HFFc6 (cell line): ENCODE results near the gene TMEM258. TPM values are rescaled to one million over a fixed set of nuclear protein-coding genes. Genes with fewer than 3 reads are reported as not detected.

Experiments used
- DNase-seq: peaks from one replicate; pipeline ENCODE4 v3.0.0-alpha.2; 2018
- H3K27ac Mint-ChIP-seq: 2 replicates; pipeline ENCODE4 v1.8.0; 2020; ENCODE audit warnings: mild to moderate bottlenecking, mixed read lengths
- H3K27me3 Mint-ChIP-seq: 2 replicates; pipeline ENCODE4 v1.8.0; 2021; ENCODE audit warnings: mild to moderate bottlenecking, moderate library complexity, mixed read lengths; ENCODE audit not compliant: insufficient read depth
- H3K36me3 Mint-ChIP-seq: 2 replicates; pipeline ENCODE4 v1.8.0; 2021; ENCODE audit warnings: low read depth, mixed read lengths
- H3K4me1 Mint-ChIP-seq: 2 replicates; pipeline ENCODE4 v1.8.0; 2020; ENCODE audit warnings: low read depth, mixed read lengths
- H3K4me3 Mint-ChIP-seq: 2 replicates; pipeline ENCODE4 v1.8.0; 2020; ENCODE audit warnings: mild to moderate bottlenecking, moderate library complexity, mixed read lengths
- H3K9me3 Mint-ChIP-seq: 2 replicates; pipeline ENCODE4 v1.8.0; 2020; ENCODE audit warnings: mild to moderate bottlenecking, mixed read lengths
- CTCF ChIP-seq: fragments of 200-600 bp; sonication (generic); IDR thresholded peaks from 2 replicates; pipeline ENCODE4 v1.5.0; 2021; ENCODE audit warnings: antibody characterized with exemption, mild to moderate bottlenecking
- total RNA-seq, 6 experiments: library from RNA; stranded (reverse); fragmentation: NEBNext Ultra II Directional; extraction: Animal tissue kit (Norgen Biotek cat#: 25700); gene quantifications; 2 replicates in 1 of 6; 3 replicates in 5 of 6; pipeline ENCODE4 v1.2.3, GENCODE V29; 2021

TMEM258 gene
- total RNA-seq, 6 experiments from 2014 or later: 134 to 173 (median 145) TPM

DNA sequence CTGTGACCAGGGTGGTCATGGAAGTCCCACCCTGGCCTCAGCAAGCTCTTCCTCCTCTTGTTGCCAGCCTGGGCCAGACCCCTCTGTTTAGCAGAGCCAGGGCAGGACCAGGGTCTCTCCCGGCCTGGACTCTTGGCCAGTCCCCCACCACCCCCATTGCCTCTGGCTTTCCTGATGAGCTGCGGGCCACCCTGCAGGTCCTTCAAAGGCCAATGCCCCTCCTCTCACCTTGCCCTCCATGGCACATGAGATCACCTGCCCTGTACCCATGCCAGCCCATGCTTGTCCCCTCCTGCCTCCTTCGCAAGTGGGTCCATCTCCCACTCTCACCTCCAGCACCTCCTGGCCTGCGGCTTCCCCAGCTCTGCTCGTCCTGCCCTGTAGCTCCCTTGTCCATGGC is 46.1 kb upstream of the TMEM258 start:
- H3K36me3 Mint-ChIP-seq: peaks cover 23% of the 10 kb centered on the region
- DNase-seq: no peak
- no peak overlapping the region for H3K4me3 Mint-ChIP-seq
- H3K27me3 Mint-ChIP-seq: peaks cover 3% of the 10 kb centered on the region; the same call in 1 of the 2 replicates
- no peaks in the 10 kb centered on the region for H3K9me3 Mint-ChIP-seq
- TF ChIP-seq CTCF: no peak
- H3K4me1 Mint-ChIP-seq: peaks cover 23% of the 10 kb centered on the region
- H3K27ac Mint-ChIP-seq: no peak overlapping the region

GRCh38 chr11:61837411-61838005 is 45.1 kb upstream of the TMEM258 start:
- no peak overlapping the region for H3K4me3 Mint-ChIP-seq
- no peaks in the 10 kb centered on the region for H3K9me3 Mint-ChIP-seq
- peaks cover 23% of the 10 kb centered on the region for H3K36me3 Mint-ChIP-seq
- TF ChIP-seq CTCF: no peak
- peaks cover 3% of the 10 kb centered on the region; the same call in 1 of the 2 replicates for H3K27me3 Mint-ChIP-seq
- H3K27ac Mint-ChIP-seq: no peak overlapping the region
- H3K4me1 Mint-ChIP-seq: peaks cover 26% of the 10 kb centered on the region
- no peak for DNase-seq

GRCh38 chr11:61836193-61836592 is 43.8 kb upstream of the TMEM258 start:
- Mint-ChIP-seq H3K4me1 (peaks cover 27% of the 10 kb centered on the region), H3K9me3 (no peaks in the 10 kb centered on the region), H3K27me3 (peaks cover 3% of the 10 kb centered on the region), H3K27ac (no peak overlapping the region), H3K36me3 (peaks cover 23% of the 10 kb centered on the region), H3K4me3 (no peak overlapping the region)
- no peak for TF ChIP-seq CTCF
- no peak for DNase-seq

DNA sequence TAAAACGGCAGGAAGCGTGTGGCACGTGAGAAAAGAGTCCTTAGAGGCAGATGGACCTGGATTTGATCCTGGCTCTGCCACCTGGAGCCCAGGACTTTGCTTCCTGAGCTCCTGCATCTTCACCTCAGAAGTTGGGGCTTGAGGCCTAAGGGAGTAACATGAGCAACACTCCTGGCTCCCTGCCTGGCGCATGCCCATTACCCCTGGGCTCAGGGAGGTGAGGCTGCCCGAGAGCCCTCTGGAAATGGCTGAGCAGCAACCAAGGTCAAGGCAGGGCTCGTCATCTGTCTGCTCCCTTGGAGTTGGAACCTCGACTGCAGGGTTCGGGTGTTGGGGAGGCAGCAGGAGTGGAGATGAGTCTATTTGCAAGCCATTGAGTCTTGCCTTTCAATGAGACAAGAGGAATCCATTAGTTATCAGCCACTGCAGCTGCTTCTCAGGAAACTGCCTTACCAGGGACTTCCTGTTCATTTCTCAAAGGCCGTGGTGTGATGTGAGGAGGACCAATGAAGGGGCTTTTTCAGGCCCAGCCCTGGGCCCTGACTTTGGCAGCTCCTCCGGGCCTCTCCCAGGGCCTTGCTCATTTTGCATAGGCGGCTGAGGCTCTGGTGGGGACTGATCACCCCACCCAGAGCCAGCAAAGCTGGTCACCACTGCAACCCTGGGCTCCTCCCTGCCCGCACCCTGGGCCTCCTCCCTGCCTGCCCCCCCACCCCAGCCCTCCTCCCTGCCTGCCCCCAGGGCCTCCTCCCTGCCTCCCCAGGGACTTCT is 42.1 kb upstream of the TMEM258 start:
- no peak overlapping the region for H3K4me3 Mint-ChIP-seq
- H3K36me3 Mint-ChIP-seq: peaks cover 9% of the 10 kb centered on the region; the same call in 1 of the 2 replicates
- no peaks in the 10 kb centered on the region for H3K9me3 Mint-ChIP-seq
- H3K4me1 Mint-ChIP-seq: peaks cover 43% of the 10 kb centered on the region
- H3K27ac Mint-ChIP-seq: peak overlapping the region; percentile 21; the same call in 1 of the 2 replicates
- peaks cover 3% of the 10 kb centered on the region for H3K27me3 Mint-ChIP-seq
- TF ChIP-seq CTCF: no peak
- DNase-seq: no peak

- peaks cover 47% of the 10 kb centered on the region for H3K4me1 Mint-ChIP-seq
- TF ChIP-seq CTCF: no peak
- 0 out of 2 replicates have a peak, but pooled peaks cover 4% of the 10 kb centered on the region for H3K36me3 Mint-ChIP-seq
- H3K27me3 Mint-ChIP-seq: peaks cover 5% of the 10 kb centered on the region
- no peak overlapping the region for H3K4me3 Mint-ChIP-seq
- no peak for DNase-seq
- no peak overlapping the region for H3K27ac Mint-ChIP-seq
- H3K9me3 Mint-ChIP-seq: no peaks in the 10 kb centered on the region
Observed at GRCh38 chr11:61833926-61834277, 41.5 kb upstream of the TMEM258 start.
